Measurements from ENCODE around the gene PKP1. TPM values are rescaled to one million over a fixed set of nuclear protein-coding genes. Genes with fewer than 3 reads are reported as not detected.

PKP1 gene
- total RNA-seq, 1 donor from 2014 or later: not detected

DNA sequence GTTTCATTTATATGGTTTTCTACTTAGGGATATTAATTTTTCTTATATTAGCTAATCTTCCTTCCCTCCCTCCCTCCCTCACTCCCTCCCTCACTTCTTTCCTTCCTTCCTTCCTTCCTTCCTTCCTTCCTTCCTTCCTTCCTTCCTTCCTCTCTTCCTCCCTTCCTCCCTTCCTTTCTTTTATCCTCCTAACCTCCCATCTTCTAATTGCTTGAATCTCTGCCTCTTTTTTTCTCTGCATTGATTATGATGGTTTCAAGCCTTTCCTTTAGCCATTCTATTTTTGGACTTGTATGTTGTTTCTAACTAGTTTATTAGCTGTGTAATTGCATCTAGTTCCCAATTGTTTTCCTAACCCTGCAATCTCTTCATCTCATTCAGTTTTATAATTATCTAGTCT, 17.0 kb upstream of the PKP1 start:
- H3K4me3 Mint-ChIP-seq: no peak overlapping the region
- no peaks in the 10 kb centered on the region for H3K4me1 Mint-ChIP-seq
- no peak overlapping the region for H3K27ac Mint-ChIP-seq (ENCODE audit: unreplicated experiment)
- TF ChIP-seq, protein P1, sequence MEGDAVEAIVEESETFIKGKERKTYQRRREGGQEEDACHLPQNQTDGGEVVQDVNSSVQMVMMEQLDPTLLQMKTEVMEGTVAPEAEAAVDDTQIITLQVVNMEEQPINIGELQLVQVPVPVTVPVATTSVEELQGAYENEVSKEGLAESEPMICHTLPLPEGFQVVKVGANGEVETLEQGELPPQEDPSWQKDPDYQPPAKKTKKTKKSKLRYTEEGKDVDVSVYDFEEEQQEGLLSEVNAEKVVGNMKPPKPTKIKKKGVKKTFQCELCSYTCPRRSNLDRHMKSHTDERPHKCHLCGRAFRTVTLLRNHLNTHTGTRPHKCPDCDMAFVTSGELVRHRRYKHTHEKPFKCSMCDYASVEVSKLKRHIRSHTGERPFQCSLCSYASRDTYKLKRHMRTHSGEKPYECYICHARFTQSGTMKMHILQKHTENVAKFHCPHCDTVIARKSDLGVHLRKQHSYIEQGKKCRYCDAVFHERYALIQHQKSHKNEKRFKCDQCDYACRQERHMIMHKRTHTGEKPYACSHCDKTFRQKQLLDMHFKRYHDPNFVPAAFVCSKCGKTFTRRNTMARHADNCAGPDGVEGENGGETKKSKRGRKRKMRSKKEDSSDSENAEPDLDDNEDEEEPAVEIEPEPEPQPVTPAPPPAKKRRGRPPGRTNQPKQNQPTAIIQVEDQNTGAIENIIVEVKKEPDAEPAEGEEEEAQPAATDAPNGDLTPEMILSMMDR (conservative IDR thresholded peaks at IDR 0.05): no peak
- H3K9me3 Mint-ChIP-seq: no peaks in the 10 kb centered on the region
- H3K36me3 Mint-ChIP-seq (ENCODE audit: low read depth): no peaks in the 10 kb centered on the region
- DNase-seq (ENCODE audit: low read depth, low spot score): no peak
- peaks cover 38% of the 10 kb centered on the region for H3K27me3 Mint-ChIP-seq (ENCODE audit: low read depth)

DNA sequence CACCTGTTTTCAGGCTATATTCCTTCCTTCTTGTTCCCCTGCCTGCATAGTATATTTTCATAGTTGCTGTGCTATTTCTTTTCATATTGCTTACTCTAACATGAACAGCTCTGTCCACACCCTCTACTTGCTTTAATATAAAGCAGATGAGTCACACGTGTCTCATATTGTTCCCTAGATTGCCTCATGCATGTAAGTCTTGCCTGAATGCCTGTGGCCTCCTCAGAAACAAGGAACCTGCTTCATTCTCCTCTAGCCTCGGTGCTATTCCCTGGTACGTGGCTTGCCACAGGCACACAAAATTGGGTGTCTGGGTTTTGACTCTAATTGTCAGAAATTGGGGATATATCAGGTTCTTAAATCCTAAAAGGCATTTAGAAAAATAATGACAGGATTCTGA, 16.5 kb upstream of the PKP1 start:
- TF ChIP-seq, protein P1 (conservative IDR thresholded peaks at IDR 0.05): no peak
- Mint-ChIP-seq H3K4me3 (no peak overlapping the region), H3K4me1 (no peaks in the 10 kb centered on the region), H3K27me3 (ENCODE audit: low read depth) (peaks cover 34% of the 10 kb centered on the region), H3K9me3 (no peaks in the 10 kb centered on the region), H3K36me3 (ENCODE audit: low read depth) (no peaks in the 10 kb centered on the region), H3K27ac (ENCODE audit: unreplicated experiment) (no peak overlapping the region)
- DNase-seq (ENCODE audit: low read depth, low spot score): no peak

DNA sequence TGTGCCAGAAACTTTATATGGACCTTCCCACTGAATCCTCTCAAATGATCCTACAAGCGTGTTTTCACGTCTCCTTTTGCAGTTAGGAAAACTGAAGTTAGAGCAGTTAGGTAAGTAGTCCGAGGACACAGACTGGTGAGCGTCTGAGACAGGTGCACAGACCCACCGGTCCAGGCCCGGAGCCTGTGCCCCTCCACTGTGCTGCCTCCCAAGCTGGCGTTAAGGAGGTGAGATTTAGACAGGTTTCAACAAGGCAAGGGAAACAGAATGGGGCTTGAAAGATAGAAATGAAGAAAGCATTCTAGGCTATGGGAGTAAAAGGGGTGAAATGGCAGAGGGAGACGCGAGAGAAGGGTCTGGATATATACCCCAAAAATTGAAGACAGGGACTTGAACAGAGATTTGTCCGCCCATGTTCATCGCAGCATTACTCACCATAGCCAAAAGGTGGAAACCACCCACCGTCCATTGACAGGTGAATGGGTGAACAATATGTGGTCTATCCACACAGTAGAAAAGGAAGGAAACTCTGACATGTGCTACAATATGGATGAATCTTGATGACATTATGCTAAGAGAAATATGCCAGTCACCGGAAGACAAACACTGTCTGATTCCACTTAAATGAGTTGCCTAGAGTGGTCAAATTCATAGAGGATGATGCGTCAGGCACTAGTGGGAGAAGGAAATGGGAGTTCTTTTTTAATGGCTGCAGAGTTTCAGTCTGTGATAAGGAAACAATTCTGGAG, 15.7 kb upstream of the PKP1 start:
- peaks cover 34% of the 10 kb centered on the region for H3K27me3 Mint-ChIP-seq (ENCODE audit: low read depth)

DNA sequence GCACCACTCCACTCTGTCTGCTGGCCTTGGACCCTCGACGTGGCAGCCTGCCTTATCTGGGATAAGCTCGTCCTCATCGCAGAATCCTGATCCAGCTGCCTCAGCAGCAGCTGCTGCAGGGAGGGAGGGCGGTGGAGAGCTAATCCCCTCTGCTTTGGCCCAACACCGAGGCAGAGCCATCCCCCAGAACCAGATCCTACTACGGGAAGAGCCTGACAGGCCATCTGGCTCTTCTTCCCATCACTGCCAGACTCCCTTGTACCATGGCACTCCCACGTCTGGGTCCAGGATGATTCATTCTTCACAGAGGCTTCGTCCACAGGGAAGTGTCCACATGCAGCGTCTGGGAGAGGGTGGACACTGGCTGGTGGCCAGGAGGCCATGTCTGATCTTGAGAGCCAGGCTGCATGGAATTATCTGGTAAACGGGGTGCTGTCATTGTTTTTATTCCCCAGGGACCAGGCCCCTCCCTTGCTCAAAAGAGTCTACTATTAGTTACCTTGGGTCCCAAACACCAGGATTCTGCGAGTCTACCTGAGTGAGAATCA, 14.6 kb upstream of the PKP1 start:
- Mint-ChIP-seq H3K9me3 (no peaks in the 10 kb centered on the region), H3K4me1 (no peaks in the 10 kb centered on the region), H3K36me3 (ENCODE audit: low read depth) (no peaks in the 10 kb centered on the region), H3K27me3 (ENCODE audit: low read depth) (peaks cover 32% of the 10 kb centered on the region), H3K27ac (ENCODE audit: unreplicated experiment) (no peak overlapping the region), H3K4me3 (no peak overlapping the region)
- no peak for DNase-seq (ENCODE audit: low read depth, low spot score)
- TF ChIP-seq, protein P1 (conservative IDR thresholded peaks at IDR 0.05): no peak

More for the DNA sequence above, 15.7 kb upstream of the PKP1 start:
- no peak overlapping the region for H3K4me3 Mint-ChIP-seq
- TF ChIP-seq, protein P1 (conservative IDR thresholded peaks at IDR 0.05): no peak
- no peaks in the 10 kb centered on the region for H3K4me1 Mint-ChIP-seq
- no peak overlapping the region for H3K27ac Mint-ChIP-seq (ENCODE audit: unreplicated experiment)
- DNase-seq (ENCODE audit: low read depth, low spot score): no peak
- no peaks in the 10 kb centered on the region for H3K9me3 Mint-ChIP-seq
- no peaks in the 10 kb centered on the region for H3K36me3 Mint-ChIP-seq (ENCODE audit: low read depth)

DNA sequence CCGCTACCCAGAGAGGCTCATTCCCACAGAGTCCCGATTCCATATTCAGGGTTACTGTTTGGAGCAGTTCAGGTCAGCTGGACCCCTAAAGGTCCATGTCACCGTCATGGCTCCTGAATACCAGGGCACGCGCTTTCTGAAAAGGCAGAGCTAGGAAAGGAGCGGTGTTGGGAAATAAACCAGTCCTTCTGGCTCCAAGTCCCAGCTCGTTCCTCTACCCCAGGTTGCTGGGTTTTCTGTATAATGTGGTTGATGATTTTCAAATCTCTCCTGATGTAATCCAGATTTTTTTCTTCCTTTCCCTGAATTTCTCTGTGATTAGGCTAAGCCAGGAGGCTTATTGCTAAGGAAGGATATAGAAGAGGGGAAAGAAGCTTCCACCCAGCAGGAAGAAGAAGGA, 14.0 kb upstream of the PKP1 start:
- no peaks in the 10 kb centered on the region for H3K9me3 Mint-ChIP-seq
- H3K4me1 Mint-ChIP-seq: no peaks in the 10 kb centered on the region
- TF ChIP-seq, protein P1 (conservative IDR thresholded peaks at IDR 0.05): no peak
- no peak for DNase-seq (ENCODE audit: low read depth, low spot score)
- no peak overlapping the region for H3K27ac Mint-ChIP-seq (ENCODE audit: unreplicated experiment)
- H3K36me3 Mint-ChIP-seq (ENCODE audit: low read depth): no peaks in the 10 kb centered on the region
- H3K4me3 Mint-ChIP-seq: no peak overlapping the region
- H3K27me3 Mint-ChIP-seq (ENCODE audit: low read depth): peaks cover 30% of the 10 kb centered on the region

Data from neural crest cell (in vitro differentiated cells).